A549 (cell line): ENCODE results near the gene SYNPR. TPM values are rescaled to one million over a fixed set of nuclear protein-coding genes. Genes with fewer than 3 reads are reported as not detected.

ENCODE experiments used
- ATAC-seq, 2 experiments: fragments of 200-7000 bp in 1 of 2; fragments of >200 bp in 1 of 2; cut with Nextera tagmentation in 1 of 2; cut with Tn5 transposase in 1 of 2; 3 replicates each; pipeline versions ENCODE4 v1.8.0 to v1.9.1; 2018 to 2020; ENCODE audit warnings: mild to moderate bottlenecking in 1 of 2, moderate library complexity in 1 of 2
- CTCF ChIA-PET: fragments of 300-600 bp; sonication (Branson Sonifier 250); formaldehyde crosslinking; extraction: SDS; loops from one replicate; lab custom pipeline; 2021; ENCODE audit warnings: antibody characterized with exemption, inconsistent platforms; lab: Yijun Ruan, JAX
- POLR2A ChIA-PET: fragments of 350-600 bp; formaldehyde crosslinking; extraction: SDS; loops from one replicate; lab custom pipeline; 2021; ENCODE audit warnings: antibody characterized with exemption, inconsistent platforms; lab: Yijun Ruan, JAX
- DNase-seq, 2 experiments: peaks; one replicate each; pipeline versions ENCODE4 v3.0.0 to v3.0.0-alpha.2; 2011 to 2016; ENCODE audit warnings: low read depth in 1 of 2, low spot score in 1 of 2
- FAIRE-seq: peaks from 2 replicates; lab custom pipeline; 2011; peaks lifted over from hg19 to GRCh38; lab: Jason Lieb, UNC
- H3K27ac ChIP-seq, 2 experiments: fragments of >200 bp; sonication (Bioruptor Twin); formaldehyde crosslinking; 3 replicates each; pipeline ENCODE4 v1.5.1; 2016 to 2017
- H3K4me1 ChIP-seq: fragments of >200 bp; sonication (Bioruptor Twin); formaldehyde crosslinking; 3 replicates; pipeline ENCODE4 v1.6.1; 2016
- H3K4me2 ChIP-seq: fragments of >200 bp; sonication (Bioruptor Twin); formaldehyde crosslinking; 3 replicates; pipeline ENCODE4 v1.6.1; 2016
- H3K4me3 ChIP-seq: fragments of >200 bp; sonication (Bioruptor Twin); formaldehyde crosslinking; 3 replicates; pipeline ENCODE4 v1.5.1; 2016
- H3K9me3 ChIP-seq: fragments of >200 bp; sonication (Bioruptor Twin); formaldehyde crosslinking; 3 replicates; pipeline ENCODE4 v1.6.1; 2016
- FOXS1 ChIP-seq: fragments of 250-450 bp; sonication (Bioruptor Pico); IDR thresholded peaks from 2 replicates; pipeline ENCODE4 v1.5.0; 2020; ENCODE audit warnings: mild to moderate bottlenecking, moderate library complexity
- HDAC2 ChIP-seq: fragments of 200-600 bp; sonication (generic); IDR thresholded peaks from 2 replicates; pipeline ENCODE4 v1.6.1; 2016
- HOXB13 ChIP-seq: fragments of 250-450 bp; sonication (Bioruptor Pico); IDR thresholded peaks from 2 replicates; pipeline ENCODE4 v1.5.0; 2020; ENCODE audit warnings: low read depth, mild to moderate bottlenecking, moderate library complexity
- JUNB ChIP-seq: fragments of >200 bp; sonication (Bioruptor Twin); formaldehyde crosslinking; IDR thresholded peaks from 2 replicates; pipeline ENCODE4 v1.6.1; 2016
- MAZ ChIP-seq: fragments of 150-350 bp; IDR thresholded peaks from 2 replicates; pipeline ENCODE4 v1.6.1; 2014; ENCODE audit warnings: antibody characterized with exemption, low read depth, low read length, borderline replicate concordance
- NFE2L2 ChIP-seq: fragments of 150-350 bp; conservative IDR thresholded peaks from 2 replicates; pipeline ENCODE4 v1.6.1; 2014; ENCODE audit warnings: low read length
- NR3C1 ChIP-seq: fragments of >200 bp; sonication (Bioruptor Twin); formaldehyde crosslinking; IDR thresholded peaks from 3 replicates; pipeline ENCODE4 v1.6.1; 2017
- PHF8 ChIP-seq: fragments of 200-600 bp; sonication (generic); IDR thresholded peaks from 2 replicates; pipeline ENCODE4 v1.6.1; 2016; ENCODE audit warnings: low read depth, mild to moderate bottlenecking, antibody characterized with exemption, moderate library complexity, borderline replicate concordance
- POLR2A ChIP-seq: IDR thresholded peaks from 2 replicates; pipeline ENCODE4 v1.6.1; 2012; ENCODE audit warnings: mild to moderate bottlenecking, low read length
- RAD21 ChIP-seq, 2 experiments: fragments of >200 bp in 1 of 2; sonication (Bioruptor Twin) in 1 of 2; formaldehyde crosslinking in 1 of 2; IDR thresholded peaks in 1 of 2; conservative IDR thresholded peaks in 1 of 2; 2 replicates in 1 of 2; 3 replicates in 1 of 2; pipeline ENCODE4 v1.6.1; 2012 to 2018; ENCODE audit warnings: inconsistent platforms in 1 of 2
- RNF2 ChIP-seq: fragments of 200-600 bp; sonication (generic); IDR thresholded peaks from 2 replicates; pipeline ENCODE4 v1.6.1; 2016; ENCODE audit warnings: low read depth, mild to moderate bottlenecking, antibody characterized with exemption, moderate library complexity, borderline replicate concordance
- TP53 ChIP-seq: fragments of 250-450 bp; sonication (Bioruptor Pico); IDR thresholded peaks from 2 replicates; pipeline ENCODE4 v1.5.0; 2021; ENCODE audit warnings: mild to moderate bottlenecking, moderate library complexity
- WGBS: methylation state at CpG from one replicate; pipeline ENCODE4 v1.1.6; 2017; ENCODE audit errors: missing lambda C conversion rate; 5-methylcytosine and 5-hydroxymethylcytosine counted together
- polyA plus RNA-seq, 4 experiments: library from polyadenylated mRNA; depleted of rRNA in 3 of 4; stranded (reverse); fragments of >200 nt; fragmentation: RNase III in 1 of 4; extraction: RNeasy Plus Mini Kit Qiagen cat#74134 plus additional on column Dnase treatment in 1 of 4; gene quantifications; 2 replicates in 3 of 4; 3 replicates in 1 of 4; pipeline ENCODE4 v1.2.3, GENCODE V29; 2011 to 2017
- TF ChIP-seq, protein P1 (sequence below): fragments of 200-600 bp; sonication (generic); IDR thresholded peaks from 2 replicates; pipeline ENCODE4 v1.6.1; 2016; ENCODE audit warnings: antibody characterized with exemption, mild to moderate bottlenecking, moderate library complexity
- TF ChIP-seq, protein P2 (sequence below): fragments of >200 bp; sonication (Bioruptor Twin); formaldehyde crosslinking; IDR thresholded peaks from 3 replicates; pipeline ENCODE4 v1.6.1; 2016
- TF ChIP-seq, protein P3 (sequence below): fragments of >200 bp; sonication (Bioruptor Twin); formaldehyde crosslinking; IDR thresholded peaks from 3 replicates; pipeline ENCODE4 v1.5.1; 2016
- TF ChIP-seq, protein P4 (sequence below): fragments of 250-450 bp; sonication (Bioruptor Pico); IDR thresholded peaks from 2 replicates; pipeline ENCODE4 v1.5.0; 2020; ENCODE audit warnings: low read depth, mild to moderate bottlenecking, moderate library complexity
- TF ChIP-seq, protein P5 (sequence below): fragments of 150-350 bp; IDR thresholded peaks from 2 replicates; pipeline ENCODE4 v1.6.1; 2014; ENCODE audit warnings: low read depth, mild to moderate bottlenecking, low read length
- TF ChIP-seq, protein P6 (sequence below): IDR thresholded peaks from 2 replicates; pipeline ENCODE4 v1.6.1; 2012

SYNPR gene
- polyA plus RNA-seq, 2 of the 4 experiments (the other 2 are of a cell fraction) = not detected

DNA sequence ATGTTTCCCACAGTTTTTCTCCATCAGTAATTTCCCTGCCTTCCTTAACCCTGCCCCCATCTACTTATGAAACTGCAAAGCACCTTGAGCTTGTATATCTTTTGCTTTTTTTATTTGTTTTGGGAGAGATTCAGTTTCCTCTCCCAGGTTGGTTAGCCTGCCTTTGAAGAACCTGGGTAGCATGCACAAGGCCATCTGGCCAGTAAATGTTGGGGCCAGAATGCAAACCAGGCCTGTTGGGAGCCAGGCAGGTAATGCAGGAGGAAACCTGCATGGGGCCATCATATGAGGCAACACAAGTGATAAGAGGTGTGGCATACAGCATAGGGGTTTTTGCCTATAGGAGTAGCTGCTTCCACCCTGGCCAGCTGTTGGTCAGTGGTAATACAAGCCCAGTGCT, 17.7 kb downstream of the SYNPR start:
- H3K4me2 ChIP-seq = no peak overlapping the region
- H3K4me1 ChIP-seq = no peaks in the 10 kb centered on the region
- ATAC-seq (no peak), DNase-seq (no peak), FAIRE-seq (no peak)
- ChIA-PET CTCF (no interaction called here), POLR2A (no interaction called here)
- no peak overlapping the region for H3K4me3 ChIP-seq
- no peak overlapping the region for H3K27ac ChIP-seq
- no peak for TF ChIP-seq HOXB13 (CRISPR knock-in tag)
- no peak for TF ChIP-seq JUNB
- TF ChIP-seq, protein P1, sequence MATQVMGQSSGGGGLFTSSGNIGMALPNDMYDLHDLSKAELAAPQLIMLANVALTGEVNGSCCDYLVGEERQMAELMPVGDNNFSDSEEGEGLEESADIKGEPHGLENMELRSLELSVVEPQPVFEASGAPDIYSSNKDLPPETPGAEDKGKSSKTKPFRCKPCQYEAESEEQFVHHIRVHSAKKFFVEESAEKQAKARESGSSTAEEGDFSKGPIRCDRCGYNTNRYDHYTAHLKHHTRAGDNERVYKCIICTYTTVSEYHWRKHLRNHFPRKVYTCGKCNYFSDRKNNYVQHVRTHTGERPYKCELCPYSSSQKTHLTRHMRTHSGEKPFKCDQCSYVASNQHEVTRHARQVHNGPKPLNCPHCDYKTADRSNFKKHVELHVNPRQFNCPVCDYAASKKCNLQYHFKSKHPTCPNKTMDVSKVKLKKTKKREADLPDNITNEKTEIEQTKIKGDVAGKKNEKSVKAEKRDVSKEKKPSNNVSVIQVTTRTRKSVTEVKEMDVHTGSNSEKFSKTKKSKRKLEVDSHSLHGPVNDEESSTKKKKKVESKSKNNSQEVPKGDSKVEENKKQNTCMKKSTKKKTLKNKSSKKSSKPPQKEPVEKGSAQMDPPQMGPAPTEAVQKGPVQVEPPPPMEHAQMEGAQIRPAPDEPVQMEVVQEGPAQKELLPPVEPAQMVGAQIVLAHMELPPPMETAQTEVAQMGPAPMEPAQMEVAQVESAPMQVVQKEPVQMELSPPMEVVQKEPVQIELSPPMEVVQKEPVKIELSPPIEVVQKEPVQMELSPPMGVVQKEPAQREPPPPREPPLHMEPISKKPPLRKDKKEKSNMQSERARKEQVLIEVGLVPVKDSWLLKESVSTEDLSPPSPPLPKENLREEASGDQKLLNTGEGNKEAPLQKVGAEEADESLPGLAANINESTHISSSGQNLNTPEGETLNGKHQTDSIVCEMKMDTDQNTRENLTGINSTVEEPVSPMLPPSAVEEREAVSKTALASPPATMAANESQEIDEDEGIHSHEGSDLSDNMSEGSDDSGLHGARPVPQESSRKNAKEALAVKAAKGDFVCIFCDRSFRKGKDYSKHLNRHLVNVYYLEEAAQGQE = no peak
- TF ChIP-seq MAZ = no peak
- no peak for TF ChIP-seq RAD21 (conservative IDR thresholded peaks at IDR 0.05 in 1 of 2, IDR thresholded peaks at IDR 0.05 in 1 of 2)
- TF ChIP-seq POLR2A = no peak
- no peak for TF ChIP-seq NFE2L2
- TF ChIP-seq, protein P2, sequence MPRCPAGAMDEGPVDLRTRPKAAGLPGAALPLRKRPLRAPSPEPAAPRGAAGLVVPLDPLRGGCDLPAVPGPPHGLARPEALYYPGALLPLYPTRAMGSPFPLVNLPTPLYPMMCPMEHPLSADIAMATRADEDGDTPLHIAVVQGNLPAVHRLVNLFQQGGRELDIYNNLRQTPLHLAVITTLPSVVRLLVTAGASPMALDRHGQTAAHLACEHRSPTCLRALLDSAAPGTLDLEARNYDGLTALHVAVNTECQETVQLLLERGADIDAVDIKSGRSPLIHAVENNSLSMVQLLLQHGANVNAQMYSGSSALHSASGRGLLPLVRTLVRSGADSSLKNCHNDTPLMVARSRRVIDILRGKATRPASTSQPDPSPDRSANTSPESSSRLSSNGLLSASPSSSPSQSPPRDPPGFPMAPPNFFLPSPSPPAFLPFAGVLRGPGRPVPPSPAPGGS = no peak
- TF ChIP-seq, protein P3, sequence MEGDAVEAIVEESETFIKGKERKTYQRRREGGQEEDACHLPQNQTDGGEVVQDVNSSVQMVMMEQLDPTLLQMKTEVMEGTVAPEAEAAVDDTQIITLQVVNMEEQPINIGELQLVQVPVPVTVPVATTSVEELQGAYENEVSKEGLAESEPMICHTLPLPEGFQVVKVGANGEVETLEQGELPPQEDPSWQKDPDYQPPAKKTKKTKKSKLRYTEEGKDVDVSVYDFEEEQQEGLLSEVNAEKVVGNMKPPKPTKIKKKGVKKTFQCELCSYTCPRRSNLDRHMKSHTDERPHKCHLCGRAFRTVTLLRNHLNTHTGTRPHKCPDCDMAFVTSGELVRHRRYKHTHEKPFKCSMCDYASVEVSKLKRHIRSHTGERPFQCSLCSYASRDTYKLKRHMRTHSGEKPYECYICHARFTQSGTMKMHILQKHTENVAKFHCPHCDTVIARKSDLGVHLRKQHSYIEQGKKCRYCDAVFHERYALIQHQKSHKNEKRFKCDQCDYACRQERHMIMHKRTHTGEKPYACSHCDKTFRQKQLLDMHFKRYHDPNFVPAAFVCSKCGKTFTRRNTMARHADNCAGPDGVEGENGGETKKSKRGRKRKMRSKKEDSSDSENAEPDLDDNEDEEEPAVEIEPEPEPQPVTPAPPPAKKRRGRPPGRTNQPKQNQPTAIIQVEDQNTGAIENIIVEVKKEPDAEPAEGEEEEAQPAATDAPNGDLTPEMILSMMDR = no peak
- TF ChIP-seq, protein P4, sequence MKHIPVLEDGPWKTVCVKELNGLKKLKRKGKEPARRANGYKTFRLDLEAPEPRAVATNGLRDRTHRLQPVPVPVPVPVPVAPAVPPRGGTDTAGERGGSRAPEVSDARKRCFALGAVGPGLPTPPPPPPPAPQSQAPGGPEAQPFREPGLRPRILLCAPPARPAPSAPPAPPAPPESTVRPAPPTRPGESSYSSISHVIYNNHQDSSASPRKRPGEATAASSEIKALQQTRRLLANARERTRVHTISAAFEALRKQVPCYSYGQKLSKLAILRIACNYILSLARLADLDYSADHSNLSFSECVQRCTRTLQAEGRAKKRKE (CRISPR knock-in tag) = no peak
- no peak for TF ChIP-seq HDAC2
- H3K9me3 ChIP-seq = no peaks in the 10 kb centered on the region

DNA sequence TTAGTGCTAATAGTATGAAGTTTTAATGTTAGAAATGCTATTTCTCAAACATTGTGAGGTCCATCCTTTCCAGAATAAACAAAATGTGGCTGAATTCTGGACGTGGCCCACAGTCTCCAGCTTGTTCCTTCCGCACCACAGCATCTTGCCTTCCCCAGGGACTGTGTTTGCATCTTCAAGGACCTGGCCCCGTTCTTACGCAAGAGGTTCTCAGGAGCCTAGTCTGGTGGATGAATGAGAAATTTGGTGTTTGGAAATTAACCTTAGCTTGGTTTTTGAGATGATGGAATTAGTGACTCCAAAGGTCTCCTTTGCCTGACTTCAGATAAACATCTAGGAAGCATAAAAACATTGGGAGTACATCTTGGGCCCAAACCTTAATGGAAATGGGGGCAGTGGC, 18.1 kb downstream of the SYNPR start:
- Histone ChIP-seq H3K4me1 (no peaks in the 10 kb centered on the region), H3K27ac (no peak overlapping the region), H3K9me3 (no peaks in the 10 kb centered on the region), H3K4me2 (no peak overlapping the region), H3K4me3 (no peak overlapping the region)
- no peak for TF ChIP-seq HOXB13 (CRISPR knock-in tag)
- no peak for TF ChIP-seq FOXS1 (CRISPR knock-in tag)
- no peak for TF ChIP-seq JUNB
- TF ChIP-seq RNF2 = no peak
- TF ChIP-seq, protein P4 (CRISPR knock-in tag) = no peak
- TF ChIP-seq NR3C1 = no peak
- ATAC-seq (no peak), FAIRE-seq (no peak), DNase-seq (no peak)
- WGBS = 28% methylated on average over 4 of the region's 4 CpGs
- CTCF ChIA-PET = no interaction called here
- POLR2A ChIA-PET = no interaction called here

DNA sequence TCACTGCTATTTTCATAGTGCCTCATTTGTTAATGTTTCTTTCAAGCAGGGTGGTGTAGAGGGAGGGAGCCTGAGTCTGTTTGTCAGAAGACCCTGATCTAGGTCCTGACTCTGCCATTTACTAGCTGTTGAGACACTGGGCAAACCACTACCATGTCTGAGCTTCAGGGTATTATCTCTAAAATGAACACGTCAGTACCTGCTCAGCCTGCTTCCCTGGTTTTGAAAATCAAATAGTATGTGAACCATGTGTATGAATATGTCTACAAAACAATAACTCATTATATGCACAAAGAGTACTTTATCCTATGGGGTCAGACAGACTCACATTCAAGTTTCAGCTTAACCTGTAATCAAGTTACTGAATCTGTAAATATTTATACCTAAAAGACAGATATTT, 25.1 kb downstream of the SYNPR start:
- TF ChIP-seq PHF8 = no peak
- no peak for TF ChIP-seq TP53
- TF ChIP-seq, protein P2 = no peak
- TF ChIP-seq, protein P5, sequence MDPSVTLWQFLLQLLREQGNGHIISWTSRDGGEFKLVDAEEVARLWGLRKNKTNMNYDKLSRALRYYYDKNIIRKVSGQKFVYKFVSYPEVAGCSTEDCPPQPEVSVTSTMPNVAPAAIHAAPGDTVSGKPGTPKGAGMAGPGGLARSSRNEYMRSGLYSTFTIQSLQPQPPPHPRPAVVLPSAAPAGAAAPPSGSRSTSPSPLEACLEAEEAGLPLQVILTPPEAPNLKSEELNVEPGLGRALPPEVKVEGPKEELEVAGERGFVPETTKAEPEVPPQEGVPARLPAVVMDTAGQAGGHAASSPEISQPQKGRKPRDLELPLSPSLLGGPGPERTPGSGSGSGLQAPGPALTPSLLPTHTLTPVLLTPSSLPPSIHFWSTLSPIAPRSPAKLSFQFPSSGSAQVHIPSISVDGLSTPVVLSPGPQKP = no peak
- TF ChIP-seq, protein P6, sequence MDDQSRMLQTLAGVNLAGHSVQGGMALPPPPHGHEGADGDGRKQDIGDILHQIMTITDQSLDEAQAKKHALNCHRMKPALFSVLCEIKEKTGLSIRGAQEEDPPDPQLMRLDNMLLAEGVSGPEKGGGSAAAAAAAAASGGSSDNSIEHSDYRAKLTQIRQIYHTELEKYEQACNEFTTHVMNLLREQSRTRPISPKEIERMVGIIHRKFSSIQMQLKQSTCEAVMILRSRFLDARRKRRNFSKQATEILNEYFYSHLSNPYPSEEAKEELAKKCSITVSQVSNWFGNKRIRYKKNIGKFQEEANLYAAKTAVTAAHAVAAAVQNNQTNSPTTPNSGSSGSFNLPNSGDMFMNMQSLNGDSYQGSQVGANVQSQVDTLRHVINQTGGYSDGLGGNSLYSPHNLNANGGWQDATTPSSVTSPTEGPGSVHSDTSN = no peak
- Histone ChIP-seq H3K4me3 (no peak overlapping the region), H3K9me3 (no peaks in the 10 kb centered on the region), H3K27ac (no peak overlapping the region), H3K4me2 (no peak overlapping the region), H3K4me1 (no peaks in the 10 kb centered on the region)
- FAIRE-seq (no peak), DNase-seq (no peak), ATAC-seq (no peak)
- ChIA-PET CTCF (interaction anchor here (0.6 to 1.0 kb wide), 2 partner anchors 47 to 82 kb away, joined by 4 read pairs; no protein-coding TSS in a partner anchor), POLR2A (no interaction called here)
- 0% methylated on average over 1 of the region's 1 CpG for WGBS
